ENCODE measurements around the gene SNTB2. TPM values are rescaled to one million over a fixed set of nuclear protein-coding genes. Genes with fewer than 3 reads are reported as not detected.

SNTB2 gene
- total and polyA plus RNA-seq, 2 of the 13 experiments (the other 11 are each of a cell fraction or from before 2014, with no cell fraction given): 11.5 to 19.2 TPM

- TF ChIP-seq HNRNPL (IDR thresholded peaks at IDR 0.05; ENCODE audit: low read depth, low read length): peak; percentile 72
- TF ChIP-seq ZNF225 (CRISPR knock-in tag; IDR thresholded peaks at IDR 0.05): no peak; the same call in 1 of the 2 replicates
- TF ChIP-seq AKAP8 (CRISPR knock-in tag; IDR thresholded peaks at IDR 0.05): peak; percentile 69; the same call in 1 of the 2 replicates
- TF ChIP-seq HMG20A (CRISPR knock-in tag; IDR thresholded peaks at IDR 0.05; ENCODE audit: borderline replicate concordance): no peak
- TF ChIP-seq PRDM15 (CRISPR knock-in tag; IDR thresholded peaks at IDR 0.05): peak; percentile 12; the same call in 1 of the 2 replicates
- TF ChIP-seq NRL (CRISPR knock-in tag; IDR thresholded peaks at IDR 0.05; ENCODE audit: borderline replicate concordance): peak; percentile 86
- no peak; the same call in 1 of the 2 replicates for TF ChIP-seq JUNB (CRISPR knock-in tag; IDR thresholded peaks at IDR 0.05; ENCODE audit: borderline replicate concordance)
- peak; percentile 61 for TF ChIP-seq ZNF710 (CRISPR knock-in tag; IDR thresholded peaks at IDR 0.05; ENCODE audit: borderline replicate concordance)
- TF ChIP-seq ZNF562 (CRISPR knock-in tag; IDR thresholded peaks at IDR 0.05; ENCODE audit: borderline replicate concordance): no peak
- TF ChIP-seq, protein P1, sequence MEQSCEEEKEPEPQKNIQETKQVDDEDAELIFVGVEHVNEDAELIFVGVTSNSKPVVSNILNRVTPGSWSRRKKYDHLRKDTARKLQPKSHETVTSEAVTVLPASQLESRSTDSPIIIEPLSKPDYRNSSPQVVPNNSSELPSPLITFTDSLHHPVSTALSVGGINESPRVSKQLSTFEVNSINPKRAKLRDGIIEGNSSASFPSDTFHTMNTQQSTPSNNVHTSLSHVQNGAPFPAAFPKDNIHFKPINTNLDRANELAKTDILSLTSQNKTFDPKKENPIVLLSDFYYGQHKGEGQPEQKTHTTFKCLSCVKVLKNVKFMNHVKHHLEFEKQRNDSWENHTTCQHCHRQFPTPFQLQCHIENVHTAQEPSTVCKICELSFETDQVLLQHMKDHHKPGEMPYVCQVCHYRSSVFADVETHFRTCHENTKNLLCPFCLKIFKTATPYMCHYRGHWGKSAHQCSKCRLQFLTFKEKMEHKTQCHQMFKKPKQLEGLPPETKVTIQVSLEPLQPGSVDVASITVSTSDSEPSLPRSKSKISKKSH (CRISPR knock-in tag; IDR thresholded peaks at IDR 0.05; ENCODE audit: borderline replicate concordance): peak; percentile 83; the same call in 1 of the 2 replicates
- TF ChIP-seq HDAC1 (CRISPR knock-in tag; IDR thresholded peaks at IDR 0.05): peak; percentile 64
- no peak for TF ChIP-seq RORA (CRISPR knock-in tag; IDR thresholded peaks at IDR 0.05)
- TF ChIP-seq ZNF512 (CRISPR knock-in tag; IDR thresholded peaks at IDR 0.05): no peak
- TF ChIP-seq ZNF782 (CRISPR knock-in tag; IDR thresholded peaks at IDR 0.05; ENCODE audit: borderline replicate concordance): 0 out of 2 replicates have a peak, but pooled peaks have one; percentile 29
- peak; percentile 83 for TF ChIP-seq RBM39 (IDR thresholded peaks at IDR 0.05; ENCODE audit: low read depth, low read length, poor library complexity, severe bottlenecking)
- TF ChIP-seq DMAP1 (CRISPR knock-in tag; IDR thresholded peaks at IDR 0.05): peak; percentile 80
- TF ChIP-seq PBX3 (CRISPR knock-in tag; IDR thresholded peaks at IDR 0.05; ENCODE audit: borderline replicate concordance): peak; percentile 51; the same call in 1 of the 2 replicates
- no peak for TF ChIP-seq CHD4 (IDR thresholded peaks at IDR 0.05; ENCODE audit: borderline replicate concordance, low read length)
These were observed at the start of gene SNTB2 (continued) for GRCh38 chr16:69186642-69187445.
